Lower lobe of right lung (tissue), 2 donors: ENCODE results near the gene LRIG1. TPM values are rescaled to one million over a fixed set of nuclear protein-coding genes. Genes with fewer than 3 reads are reported as not detected.

ENCODE experiments used
- ATAC-seq, 2 donors: fragments of 200-7000 bp; cut with Tn5 transposase; one replicate each; pipeline ENCODE4 v1.9.1; 2020 to 2022; ENCODE audit warnings: mild to moderate bottlenecking in 2 of 2, moderate library complexity in 2 of 2
- DNase-seq: peaks from one replicate; pipeline ENCODE4 v3.0.0-alpha.2; 2020
- H3K27ac ChIP-seq: fragments of 200-600 bp; one replicate; pipeline ENCODE4 v1.8.0; 2022
- H3K27me3 ChIP-seq: fragments of 200-600 bp; one replicate; pipeline ENCODE4 v1.8.0; 2022; ENCODE audit warnings: low read depth
- H3K36me3 ChIP-seq: fragments of 200-600 bp; one replicate; pipeline ENCODE4 v1.8.0; 2022; ENCODE audit warnings: mild to moderate bottlenecking
- H3K4me1 ChIP-seq: fragments of 200-600 bp; one replicate; pipeline ENCODE4 v1.8.0; 2022
- H3K4me3 ChIP-seq: fragments of 200-600 bp; one replicate; pipeline ENCODE4 v1.8.0; 2022; ENCODE audit warnings: mild to moderate bottlenecking
- H3K9me3 ChIP-seq: fragments of 200-600 bp; one replicate; pipeline ENCODE4 v1.8.0; 2022
- intact Hi-C: fragments of 100-400 bp; cut with DNase I; formaldehyde crosslinking; loops from one replicate; pipeline ENCODE4 v1.11.0; 2022
- total RNA-seq: library from RNA; stranded (reverse); fragmentation: NEBNext Ultra II Directional; extraction: Animal tissue kit (Norgen Biotek cat#: 25700); gene quantifications from one replicate; pipeline ENCODE4 v1.2.1, GENCODE V29; 2021
- TF ChIP-seq, protein P1 (sequence below): fragments of 200-600 bp; IDR thresholded peaks from one replicate; pipeline ENCODE4 v1.8.0; 2022; ENCODE audit warnings: antibody characterized with exemption, mild to moderate bottlenecking
- donor health status: DM: no; HTN: yes; CAD: no; lungs with severe emphysema.

The LRIG1 gene
- total RNA-seq, 1 donor from 2014 or later = 54.2 TPM

DNA sequence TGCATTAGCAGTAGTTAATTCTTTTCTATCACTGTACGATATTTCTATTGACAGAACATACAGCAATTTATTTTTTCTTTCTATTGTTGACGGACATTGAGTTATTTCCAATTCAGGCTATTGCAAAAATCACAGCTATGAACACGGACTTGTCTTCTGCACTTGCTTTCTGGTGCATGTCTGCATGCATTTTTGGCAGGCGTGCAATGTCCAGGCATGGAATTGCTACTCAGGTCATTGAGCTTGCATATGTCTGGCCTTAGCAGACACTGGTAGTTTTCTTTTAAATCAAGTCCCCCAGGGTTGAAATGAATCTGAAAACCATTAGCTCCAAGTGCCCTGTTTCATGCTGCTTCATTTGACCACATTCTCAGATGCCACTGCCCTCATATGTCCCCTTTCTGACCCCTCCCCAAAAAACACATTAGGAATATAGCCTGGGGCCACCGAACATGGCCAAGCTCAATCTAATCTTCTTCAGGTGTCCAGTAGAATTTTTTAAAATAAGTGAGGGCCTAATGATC is 72.8 kb downstream of the LRIG1 start:
- peaks cover 29% of the 10 kb centered on the region for H3K4me1 ChIP-seq
- no peak overlapping the region for H3K4me3 ChIP-seq
- no peak overlapping the region for H3K27ac ChIP-seq
- DNase-seq (no peak), ATAC-seq (no peak)
- intact Hi-C loops = no loop called here
- no peaks in the 10 kb centered on the region for H3K9me3 ChIP-seq
- peaks cover 3% of the 10 kb centered on the region for H3K36me3 ChIP-seq
- H3K27me3 ChIP-seq = no peaks in the 10 kb centered on the region
- TF ChIP-seq, protein P1, sequence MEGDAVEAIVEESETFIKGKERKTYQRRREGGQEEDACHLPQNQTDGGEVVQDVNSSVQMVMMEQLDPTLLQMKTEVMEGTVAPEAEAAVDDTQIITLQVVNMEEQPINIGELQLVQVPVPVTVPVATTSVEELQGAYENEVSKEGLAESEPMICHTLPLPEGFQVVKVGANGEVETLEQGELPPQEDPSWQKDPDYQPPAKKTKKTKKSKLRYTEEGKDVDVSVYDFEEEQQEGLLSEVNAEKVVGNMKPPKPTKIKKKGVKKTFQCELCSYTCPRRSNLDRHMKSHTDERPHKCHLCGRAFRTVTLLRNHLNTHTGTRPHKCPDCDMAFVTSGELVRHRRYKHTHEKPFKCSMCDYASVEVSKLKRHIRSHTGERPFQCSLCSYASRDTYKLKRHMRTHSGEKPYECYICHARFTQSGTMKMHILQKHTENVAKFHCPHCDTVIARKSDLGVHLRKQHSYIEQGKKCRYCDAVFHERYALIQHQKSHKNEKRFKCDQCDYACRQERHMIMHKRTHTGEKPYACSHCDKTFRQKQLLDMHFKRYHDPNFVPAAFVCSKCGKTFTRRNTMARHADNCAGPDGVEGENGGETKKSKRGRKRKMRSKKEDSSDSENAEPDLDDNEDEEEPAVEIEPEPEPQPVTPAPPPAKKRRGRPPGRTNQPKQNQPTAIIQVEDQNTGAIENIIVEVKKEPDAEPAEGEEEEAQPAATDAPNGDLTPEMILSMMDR = no peak

DNA sequence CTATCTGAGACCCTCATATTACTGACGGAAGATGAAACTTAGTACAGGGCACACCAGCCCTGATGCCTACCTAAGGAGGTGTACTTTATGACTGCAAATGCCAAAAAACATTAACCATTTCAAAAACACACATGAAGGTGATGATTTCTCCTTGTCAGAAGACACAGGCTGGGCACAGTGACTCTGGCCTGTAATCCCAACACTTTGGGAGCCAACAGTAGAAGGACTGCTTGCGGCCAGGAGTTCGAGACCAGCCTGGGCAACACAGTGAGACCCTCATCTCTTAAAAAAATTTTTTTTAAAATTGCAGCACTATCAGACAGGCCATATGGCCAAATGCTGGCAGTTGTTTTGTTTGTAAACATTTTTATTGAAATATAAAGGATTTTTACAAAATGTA is 73.5 kb downstream of the LRIG1 start:
- Histone ChIP-seq H3K4me3 (no peak overlapping the region), H3K9me3 (no peaks in the 10 kb centered on the region), H3K27ac (no peak overlapping the region), H3K4me1 (peaks cover 25% of the 10 kb centered on the region), H3K36me3 (peaks cover 3% of the 10 kb centered on the region), H3K27me3 (no peaks in the 10 kb centered on the region)
- DNase-seq = no peak
- TF ChIP-seq, protein P1 = no peak
- no peak for ATAC-seq
- intact Hi-C loops = no loop called here

DNA sequence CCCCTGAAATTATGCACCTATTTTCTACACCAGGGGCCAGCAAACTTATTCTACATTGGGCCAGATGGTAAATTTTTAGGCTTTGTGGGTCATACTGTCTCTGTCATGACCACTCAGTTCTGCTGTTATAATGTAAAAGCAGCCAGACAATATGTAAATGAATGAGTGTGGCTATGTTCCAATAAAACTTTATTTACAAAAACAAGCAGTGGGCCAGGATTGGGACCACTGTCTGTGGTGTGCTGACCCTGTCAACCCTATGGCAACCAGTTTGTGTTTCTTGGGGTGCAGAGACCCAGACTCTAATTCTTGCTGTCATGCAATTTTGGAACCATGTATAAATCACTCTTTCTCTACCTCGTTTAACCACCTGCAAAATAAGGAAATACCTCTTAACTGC is 74.7 kb downstream of the LRIG1 start:
- Histone ChIP-seq H3K9me3 (peaks cover 7% of the 10 kb centered on the region), H3K36me3 (no peaks in the 10 kb centered on the region), H3K4me3 (no peak overlapping the region), H3K27ac (no peak overlapping the region), H3K27me3 (no peaks in the 10 kb centered on the region), H3K4me1 (peaks cover 25% of the 10 kb centered on the region)
- DNase-seq (no peak), ATAC-seq (no peak)
- intact Hi-C loops = no loop called here
- TF ChIP-seq, protein P1 = no peak

DNA sequence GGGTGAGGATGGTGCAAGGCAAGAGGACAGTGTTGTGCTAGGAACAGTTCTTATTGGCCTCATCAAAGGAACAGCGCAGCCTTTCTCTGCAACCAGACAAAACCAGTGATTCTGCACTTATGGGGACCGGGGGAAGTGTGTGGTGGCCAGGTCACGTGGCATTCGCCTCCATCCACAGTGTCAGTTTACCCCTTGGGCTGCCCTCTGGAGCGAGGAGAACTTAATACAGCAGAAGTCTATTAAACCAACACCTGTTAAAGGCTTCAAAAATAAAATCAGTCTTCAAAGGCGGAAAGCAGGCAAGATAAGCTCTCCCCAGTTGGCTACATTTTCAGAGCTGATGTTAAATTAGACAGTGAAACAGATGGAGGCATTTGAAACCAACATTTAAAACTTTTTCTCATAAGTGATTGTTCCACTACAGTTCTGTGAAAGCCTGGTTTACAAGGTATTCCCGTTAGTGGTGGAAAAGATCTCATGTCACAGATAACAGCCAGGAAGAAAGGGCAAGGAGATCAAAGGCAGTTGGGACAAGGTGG is 75.2 kb downstream of the LRIG1 start:
- no peak overlapping the region for H3K4me3 ChIP-seq
- intact Hi-C loops = no loop called here
- no peaks in the 10 kb centered on the region for H3K36me3 ChIP-seq
- H3K9me3 ChIP-seq = peaks cover 7% of the 10 kb centered on the region
- DNase-seq (no peak), ATAC-seq (no peak)
- no peak overlapping the region for H3K27ac ChIP-seq
- no peaks in the 10 kb centered on the region for H3K27me3 ChIP-seq
- TF ChIP-seq, protein P1 = no peak
- H3K4me1 ChIP-seq = peaks cover 25% of the 10 kb centered on the region

DNA sequence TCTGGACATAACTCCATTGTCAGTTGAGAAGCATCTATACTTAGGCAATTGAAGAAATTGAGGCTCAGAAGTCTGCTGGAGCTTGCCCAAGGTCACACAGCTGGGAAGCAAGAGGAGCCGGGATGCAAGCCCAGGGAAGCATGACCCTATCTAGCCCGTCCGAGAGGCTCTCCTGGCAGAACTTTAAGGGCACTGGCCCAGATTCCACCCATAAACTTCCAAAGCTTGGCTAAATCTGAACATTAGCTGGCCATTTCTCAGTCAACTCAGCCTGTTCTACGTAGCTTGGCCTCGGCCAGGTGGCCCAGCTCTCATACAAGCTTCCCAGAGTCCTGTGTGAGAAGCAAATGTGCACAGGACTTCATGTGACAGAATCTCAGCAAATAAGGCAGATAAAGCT is 75.8 kb downstream of the LRIG1 start:
- Histone ChIP-seq H3K4me1 (peaks cover 25% of the 10 kb centered on the region), H3K27ac (no peak overlapping the region), H3K4me3 (no peak overlapping the region), H3K9me3 (peaks cover 7% of the 10 kb centered on the region), H3K27me3 (no peaks in the 10 kb centered on the region), H3K36me3 (no peaks in the 10 kb centered on the region)
- peak; percentile 11 to 56 for ATAC-seq
- no peak for DNase-seq
- TF ChIP-seq, protein P1 = no peak
- intact Hi-C loops = no loop called here
